ENCODE results near the gene CCNA2. TPM values are rescaled to one million over a fixed set of nuclear protein-coding genes. Genes with fewer than 3 reads are reported as not detected.

Gene CCNA2
- total RNA-seq, 1 donor from 2014 or later = 2.0 TPM

- POLR2A ChIA-PET = no interaction called here
- Mint-ChIP-seq H3K4me1 (no peaks in the 10 kb centered on the region), H3K36me3 (ENCODE audit: low read depth) (no peaks in the 10 kb centered on the region), H3K9me3 (no peaks in the 10 kb centered on the region), H3K27me3 (peaks cover 22% of the 10 kb centered on the region), H3K27ac (no peak overlapping the region), H3K4me3 (no peak overlapping the region)
- TF ChIP-seq CTCF (IDR thresholded peaks at IDR 0.05) = no peak
- DNase-seq = no peak
- ATAC-seq (ENCODE audit: low read depth) = no peak
- CTCF ChIA-PET = no interaction called here
- intact Hi-C loops (cut with micrococcal nuclease) = no loop called here
These were observed 51.8 kb downstream of the CCNA2 start for GRCh38 chr4:121771869-121772268.

GRCh38 chr4:121769341-121769740, 54.3 kb downstream of the CCNA2 start:
- H3K4me3 Mint-ChIP-seq = no peak overlapping the region
- ChIA-PET POLR2A (no interaction called here), CTCF (no interaction called here)
- H3K27me3 Mint-ChIP-seq = peaks cover 39% of the 10 kb centered on the region
- no peak for TF ChIP-seq CTCF (IDR thresholded peaks at IDR 0.05)
- H3K9me3 Mint-ChIP-seq = no peaks in the 10 kb centered on the region
- intact Hi-C loops (cut with micrococcal nuclease) = no loop called here
- H3K4me1 Mint-ChIP-seq = peaks cover 5% of the 10 kb centered on the region
- DNase-seq = no peak
- H3K27ac Mint-ChIP-seq = no peak overlapping the region
- no peaks in the 10 kb centered on the region for H3K36me3 Mint-ChIP-seq (ENCODE audit: low read depth)
- no peak for ATAC-seq (ENCODE audit: low read depth)

- Mint-ChIP-seq H3K4me3 (no peak overlapping the region), H3K9me3 (no peaks in the 10 kb centered on the region), H3K27me3 (peaks cover 58% of the 10 kb centered on the region), H3K36me3 (ENCODE audit: low read depth) (no peaks in the 10 kb centered on the region), H3K4me1 (peaks cover 8% of the 10 kb centered on the region), H3K27ac (no peak overlapping the region)
- intact Hi-C loops (cut with micrococcal nuclease) = no loop called here
- TF ChIP-seq CTCF (IDR thresholded peaks at IDR 0.05) = no peak
- ATAC-seq (ENCODE audit: low read depth) (no peak), DNase-seq (no peak)
- POLR2A ChIA-PET = no interaction called here
- CTCF ChIA-PET = no interaction called here
These were observed 56.5 kb downstream of the CCNA2 start for GRCh38 chr4:121767166-121767565.

Other genes with a start within 250 kb of the CCNA2 start
- gene ANXA5, start 126.9 kb downstream of the CCNA2 start, total RNA-seq = 86.8 and 89.9 TPM in 2 replicates
- not detected in 2 replicates for gene SMIM43, start 58.7 kb downstream of the CCNA2 start, total RNA-seq
- 37.5 and 39.1 TPM in 2 replicates for gene EXOSC9, start 22.6 kb downstream of the CCNA2 start, total RNA-seq
- gene BBS7, start 46.6 kb upstream of the CCNA2 start, total RNA-seq = 7.5 and 9.4 TPM in 2 replicates
- not detected in 2 replicates for gene TRPC3, start 128.2 kb upstream of the CCNA2 start, total RNA-seq